ENCODE measurements around the gene NPSR1.

The NPSR1 gene

GRCh38 chr7:34844936-34845665 lies 187.1 kb downstream of the NPSR1 start (continued):
- TF ChIP-seq ZNF654 (tag by site-specific recombination; IDR thresholded peaks at IDR 0.05; ENCODE audit: low read depth) (no peak), ZNF292 (tag by site-specific recombination; IDR thresholded peaks at IDR 0.05; ENCODE audit: borderline replicate concordance, low read depth) (no peak), ZNF354C (tag by site-specific recombination; IDR thresholded peaks at IDR 0.05; ENCODE audit: borderline replicate concordance, low read depth) (no peak), ZNF610 (tag by site-specific recombination; IDR thresholded peaks at IDR 0.05; ENCODE audit: borderline replicate concordance) (no peak)

- TF ChIP-seq ZNF169 (tag by site-specific recombination; IDR thresholded peaks at IDR 0.05), result no peak
- TF ChIP-seq ZNF214 (tag by site-specific recombination; IDR thresholded peaks at IDR 0.05; ENCODE audit: borderline replicate concordance), result no peak
- TF ChIP-seq ZBTB8A (tag by site-specific recombination; IDR thresholded peaks at IDR 0.05), result no peak
- no peak for TF ChIP-seq ZNF311 (tag by site-specific recombination; IDR thresholded peaks at IDR 0.05; ENCODE audit: borderline replicate concordance)
- TF ChIP-seq ZNF280C (tag by site-specific recombination; IDR thresholded peaks at IDR 0.05), result no peak
- TF ChIP-seq, protein P1, sequence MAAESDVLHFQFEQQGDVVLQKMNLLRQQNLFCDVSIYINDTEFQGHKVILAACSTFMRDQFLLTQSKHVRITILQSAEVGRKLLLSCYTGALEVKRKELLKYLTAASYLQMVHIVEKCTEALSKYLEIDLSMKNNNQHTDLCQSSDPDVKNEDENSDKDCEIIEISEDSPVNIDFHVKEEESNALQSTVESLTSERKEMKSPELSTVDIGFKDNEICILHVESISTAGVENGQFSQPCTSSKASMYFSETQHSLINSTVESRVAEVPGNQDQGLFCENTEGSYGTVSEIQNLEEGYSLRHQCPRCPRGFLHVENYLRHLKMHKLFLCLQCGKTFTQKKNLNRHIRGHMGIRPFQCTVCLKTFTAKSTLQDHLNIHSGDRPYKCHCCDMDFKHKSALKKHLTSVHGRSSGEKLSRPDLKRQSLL (tag by site-specific recombination; IDR thresholded peaks at IDR 0.05), result no peak
- no peak for TF ChIP-seq YY2 (tag by site-specific recombination; IDR thresholded peaks at IDR 0.05)
- no peak for TF ChIP-seq FEZF1 (tag by site-specific recombination; IDR thresholded peaks at IDR 0.05)
- no peak for TF ChIP-seq RBAK (tag by site-specific recombination; IDR thresholded peaks at IDR 0.05)
- no peak for TF ChIP-seq ZNF121 (tag by site-specific recombination; IDR thresholded peaks at IDR 0.05)
- TF ChIP-seq KLF8 (tag by site-specific recombination; IDR thresholded peaks at IDR 0.05), result no peak
- TF ChIP-seq, protein P2, sequence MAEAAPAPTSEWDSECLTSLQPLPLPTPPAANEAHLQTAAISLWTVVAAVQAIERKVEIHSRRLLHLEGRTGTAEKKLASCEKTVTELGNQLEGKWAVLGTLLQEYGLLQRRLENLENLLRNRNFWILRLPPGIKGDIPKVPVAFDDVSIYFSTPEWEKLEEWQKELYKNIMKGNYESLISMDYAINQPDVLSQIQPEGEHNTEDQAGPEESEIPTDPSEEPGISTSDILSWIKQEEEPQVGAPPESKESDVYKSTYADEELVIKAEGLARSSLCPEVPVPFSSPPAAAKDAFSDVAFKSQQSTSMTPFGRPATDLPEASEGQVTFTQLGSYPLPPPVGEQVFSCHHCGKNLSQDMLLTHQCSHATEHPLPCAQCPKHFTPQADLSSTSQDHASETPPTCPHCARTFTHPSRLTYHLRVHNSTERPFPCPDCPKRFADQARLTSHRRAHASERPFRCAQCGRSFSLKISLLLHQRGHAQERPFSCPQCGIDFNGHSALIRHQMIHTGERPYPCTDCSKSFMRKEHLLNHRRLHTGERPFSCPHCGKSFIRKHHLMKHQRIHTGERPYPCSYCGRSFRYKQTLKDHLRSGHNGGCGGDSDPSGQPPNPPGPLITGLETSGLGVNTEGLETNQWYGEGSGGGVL (tag by site-specific recombination; IDR thresholded peaks at IDR 0.05), result no peak
- no peak for TF ChIP-seq HOXC10 (CRISPR knock-in tag; IDR thresholded peaks at IDR 0.05)
- no peak for TF ChIP-seq SETDB1 (IDR thresholded peaks at IDR 0.05; ENCODE audit: insufficient read length, low read length)
- no peak for TF ChIP-seq ZNF548 (tag by site-specific recombination; IDR thresholded peaks at IDR 0.05)
- TF ChIP-seq ZNF707 (tag by site-specific recombination; IDR thresholded peaks at IDR 0.05), result no peak
- no peak overlapping the region for H3K27ac ChIP-seq (ENCODE audit: extremely low read depth, low read depth, low read length)
- ChIA-PET CTCF (interaction anchor here (0.6 kb wide), 1 partner anchor 10 kb away, joined by 3 read pairs; no protein-coding TSS in a partner anchor), POLR2A (no interaction called here)
- H3K4me1 ChIP-seq (ENCODE audit: control insufficient read depth, insufficient read depth, low read length), result no peaks in the 10 kb centered on the region
- no peak overlapping the region for H3K4me3 ChIP-seq (ENCODE audit: low read depth, low read length)
- no peaks in the 10 kb centered on the region for H3K36me3 ChIP-seq (ENCODE audit: control insufficient read depth in 2 of 2, insufficient read depth in 1 of 2, low read length in 2 of 2)
- H3K9me3 ChIP-seq (ENCODE audit: control insufficient read depth, insufficient read depth, low read depth, low read length), result no peaks in the 10 kb centered on the region
These were observed 187.8 kb downstream of the NPSR1 start for GRCh38 chr7:34845666-34846361.

All from HEK293 (cell line).